ENCODE data around the gene KLRG1.

DNA sequence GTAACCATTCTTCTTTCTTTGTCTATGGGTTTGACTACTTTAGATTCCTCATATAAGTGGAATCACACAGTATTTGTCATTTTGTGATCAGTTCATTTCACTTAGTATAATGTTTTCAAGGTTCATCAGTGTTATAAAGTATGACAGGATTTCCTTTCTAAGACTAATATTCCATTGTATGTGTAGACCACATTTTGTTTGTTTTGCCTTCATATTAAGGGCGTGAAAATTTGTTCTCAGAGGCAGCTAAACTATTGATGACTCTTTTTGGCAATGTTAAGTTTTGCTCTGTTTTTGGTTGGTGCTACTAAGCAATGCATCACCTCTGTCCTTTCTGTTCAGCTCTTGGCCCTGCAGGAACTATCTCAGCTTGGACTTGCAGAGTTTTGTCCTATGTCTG is 1.7 kb upstream of the KLRG1 start:
- TF ChIP-seq, protein P1, sequence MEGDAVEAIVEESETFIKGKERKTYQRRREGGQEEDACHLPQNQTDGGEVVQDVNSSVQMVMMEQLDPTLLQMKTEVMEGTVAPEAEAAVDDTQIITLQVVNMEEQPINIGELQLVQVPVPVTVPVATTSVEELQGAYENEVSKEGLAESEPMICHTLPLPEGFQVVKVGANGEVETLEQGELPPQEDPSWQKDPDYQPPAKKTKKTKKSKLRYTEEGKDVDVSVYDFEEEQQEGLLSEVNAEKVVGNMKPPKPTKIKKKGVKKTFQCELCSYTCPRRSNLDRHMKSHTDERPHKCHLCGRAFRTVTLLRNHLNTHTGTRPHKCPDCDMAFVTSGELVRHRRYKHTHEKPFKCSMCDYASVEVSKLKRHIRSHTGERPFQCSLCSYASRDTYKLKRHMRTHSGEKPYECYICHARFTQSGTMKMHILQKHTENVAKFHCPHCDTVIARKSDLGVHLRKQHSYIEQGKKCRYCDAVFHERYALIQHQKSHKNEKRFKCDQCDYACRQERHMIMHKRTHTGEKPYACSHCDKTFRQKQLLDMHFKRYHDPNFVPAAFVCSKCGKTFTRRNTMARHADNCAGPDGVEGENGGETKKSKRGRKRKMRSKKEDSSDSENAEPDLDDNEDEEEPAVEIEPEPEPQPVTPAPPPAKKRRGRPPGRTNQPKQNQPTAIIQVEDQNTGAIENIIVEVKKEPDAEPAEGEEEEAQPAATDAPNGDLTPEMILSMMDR (IDR thresholded peaks at IDR 0.05): no peak
- no peak for TF ChIP-seq POLR2A (IDR thresholded peaks at IDR 0.05)
